H1 (cell line): ENCODE measurements around the gene ASPG. TPM values are rescaled to one million over a fixed set of nuclear protein-coding genes. Genes with fewer than 3 reads are reported as not detected.

Source experiments
- CTCF ChIA-PET: fragments of 300-600 bp; sonication (Branson Sonifier 250); formaldehyde crosslinking; loops from one replicate; lab custom pipeline; 2021; ENCODE audit not compliant: partially characterized antibody; lab: Charles Lee
- POLR2A ChIA-PET: fragments of 300-600 bp; sonication (Branson Sonifier 250); formaldehyde crosslinking; loops from one replicate; lab custom pipeline; 2021; ENCODE audit warnings: inconsistent platforms; ENCODE audit not compliant: partially characterized antibody; lab: Charles Lee
- DNase-seq, 2 experiments: peaks; one replicate each; pipeline versions ENCODE4 v3.0.0 to v3.0.0-alpha.2; 2010 to 2022; ENCODE audit warnings: low spot score in 2 of 2, low read depth in 1 of 2, mixed read lengths in 1 of 2
- FAIRE-seq: peaks from 2 replicates; lab custom pipeline; 2011; peaks lifted over from hg19 to GRCh38; lab: Jason Lieb, UNC
- H2AFZ ChIP-seq: 2 replicates; pipeline ENCODE4 v1.8.1; 2012; ENCODE audit warnings: low read length, inconsistent platforms
- H2AK5ac ChIP-seq: 2 replicates; pipeline ENCODE4 v1.6.1; 2013; ENCODE audit warnings: low read depth, low read length
- H2BK120ac ChIP-seq: replicated peaks from 2 replicates; pipeline ENCODE3; 2013; ENCODE audit warnings: low read depth, low read length, inconsistent platforms
- H2BK12ac ChIP-seq: 2 replicates; pipeline ENCODE4 v1.6.1; 2013; ENCODE audit warnings: low read depth, low read length
- H2BK15ac ChIP-seq: 2 replicates; pipeline ENCODE4 v1.6.1; 2013; ENCODE audit warnings: low read length
- H2BK20ac ChIP-seq: 2 replicates; pipeline ENCODE4 v1.6.1; 2013; ENCODE audit warnings: low read length
- H2BK5ac ChIP-seq: 2 replicates; pipeline ENCODE4 v1.6.1; 2013; ENCODE audit warnings: low read depth, low read length
- H3K14ac ChIP-seq: 2 replicates; pipeline ENCODE4 v1.6.1; 2013; ENCODE audit warnings: inconsistent platforms; ENCODE audit not compliant: insufficient read length
- H3K18ac ChIP-seq: 2 replicates; pipeline ENCODE4 v1.6.1; 2013; ENCODE audit warnings: low read length; ENCODE audit errors: extremely low read depth
- H3K23ac ChIP-seq: 2 replicates; pipeline ENCODE4 v1.6.1; 2013; ENCODE audit warnings: inconsistent platforms; ENCODE audit not compliant: insufficient read length
- H3K23me2 ChIP-seq: 2 replicates; pipeline ENCODE4 v1.6.1; 2013; ENCODE audit warnings: low read depth, low read length
- H3K27ac ChIP-seq: 2 replicates; pipeline ENCODE4 v1.6.1; 2011; ENCODE audit warnings: low read depth, low read length, inconsistent platforms
- H3K27me3 ChIP-seq, 4 experiments: replicated peaks in 1 of 4; 1 replicate in 1 of 4; 2 replicates in 3 of 4; pipeline versions ENCODE4 v1.6.1 to v1.8.1; 2011 to 2013; ENCODE audit warnings: low read length in 3 of 4, mild to moderate bottlenecking in 3 of 4, inconsistent platforms in 2 of 4, mixed read lengths in 2 of 4, moderate library complexity in 1 of 4; ENCODE audit not compliant: control insufficient read depth in 3 of 4, insufficient read depth in 3 of 4; ENCODE audit errors: extremely low read depth in 1 of 4
- H3K36me3 ChIP-seq, 4 experiments: 2 replicates each; pipeline versions ENCODE4 v1.6.1 to v1.8.1; 2011 to 2013; ENCODE audit warnings: mild to moderate bottlenecking in 4 of 4, low read length in 3 of 4, moderate library complexity in 2 of 4, control low read depth in 1 of 4, inconsistent platforms in 1 of 4; ENCODE audit not compliant: insufficient read depth in 4 of 4, control insufficient read depth in 2 of 4
- H3K4ac ChIP-seq: replicated peaks from 2 replicates; pipeline ENCODE3; 2013; ENCODE audit warnings: low read length, low read depth, mixed read lengths, inconsistent platforms; ENCODE audit not compliant: insufficient read length
- H3K4me1 ChIP-seq, 4 experiments: replicated peaks in 1 of 4; 1 replicate in 1 of 4; 2 replicates in 3 of 4; pipeline versions ENCODE4 v1.6.1 to v1.8.1; 2011 to 2013; ENCODE audit warnings: low read length in 3 of 4, inconsistent platforms in 2 of 4, mixed read lengths in 1 of 4; ENCODE audit not compliant: insufficient read depth in 4 of 4, control insufficient read depth in 3 of 4
- H3K4me2 ChIP-seq, 2 experiments: 2 replicates each; pipeline versions ENCODE4 v1.6.1 to v1.8.1; 2011 to 2013; ENCODE audit warnings: low read depth in 2 of 2, low read length in 2 of 2, control low read depth in 1 of 2, inconsistent platforms in 1 of 2, mild to moderate bottlenecking in 1 of 2; ENCODE audit not compliant: insufficient read depth in 1 of 2
- H3K4me3 ChIP-seq, 4 experiments: fragments of 200-600, 300-600 bp in 1 of 4; sonication (generic), shearing (Covaris generic), sonication (Bioruptor Twin) in 1 of 4; 2 replicates each; pipeline versions ENCODE4 v1.5.1 to v1.8.1; 2011 to 2016; ENCODE audit warnings: low read length in 4 of 4, low read depth in 3 of 4, control low read depth in 2 of 4, inconsistent platforms in 2 of 4, mild to moderate bottlenecking in 2 of 4, mixed read lengths in 1 of 4, moderate library complexity in 1 of 4; ENCODE audit not compliant: insufficient read depth in 2 of 4; ENCODE audit errors: extremely low read depth in 1 of 4
- H3K56ac ChIP-seq: replicated peaks from 2 replicates; pipeline ENCODE3; 2013; ENCODE audit warnings: low read depth, mild to moderate bottlenecking, mixed read lengths, low read length, inconsistent platforms; ENCODE audit not compliant: insufficient read length
- H3K79me1 ChIP-seq: 2 replicates; pipeline ENCODE4 v1.6.1; 2013; ENCODE audit warnings: low read depth, low read length, control low read depth
- H3K79me2 ChIP-seq, 2 experiments: 2 replicates each; pipeline versions ENCODE4 v1.6.1 to v1.8.1; 2012 to 2013; ENCODE audit warnings: low read length in 2 of 2, mild to moderate bottlenecking in 2 of 2, inconsistent platforms in 1 of 2; ENCODE audit not compliant: insufficient read depth in 2 of 2, control insufficient read depth in 1 of 2
- H3K9ac ChIP-seq, 4 experiments: replicated peaks in 1 of 4; 1 replicate in 1 of 4; 2 replicates in 3 of 4; pipeline versions ENCODE4 v1.6.1 to v1.8.1; 2011 to 2013; ENCODE audit warnings: low read depth in 3 of 4, low read length in 3 of 4, control low read depth in 2 of 4, mild to moderate bottlenecking in 2 of 4, moderate library complexity in 2 of 4, inconsistent platforms in 1 of 4; ENCODE audit errors: extremely low read depth in 1 of 4
- H3K9me3 ChIP-seq, 2 experiments: 2 replicates each; pipeline versions ENCODE4 v1.6.1 to v1.8.1; 2012 to 2013; ENCODE audit warnings: mild to moderate bottlenecking in 2 of 2, moderate library complexity in 2 of 2, control low read depth in 1 of 2, inconsistent platforms in 1 of 2, low read depth in 1 of 2, low read length in 1 of 2, mixed read lengths in 1 of 2; ENCODE audit not compliant: insufficient read depth in 2 of 2
- H4K20me1 ChIP-seq, 2 experiments: replicated peaks in 1 of 2; 2 replicates each; pipeline versions ENCODE3 to v1.8.1; 2011 to 2013; ENCODE audit warnings: inconsistent platforms in 2 of 2, low read length in 2 of 2, mild to moderate bottlenecking in 1 of 2; ENCODE audit not compliant: insufficient read depth in 2 of 2, control insufficient read depth in 1 of 2
- H4K5ac ChIP-seq: 2 replicates; pipeline ENCODE4 v1.6.1; 2013; ENCODE audit warnings: low read length, low read depth, mixed read lengths, inconsistent platforms; ENCODE audit not compliant: insufficient read length
- H4K8ac ChIP-seq: 2 replicates; pipeline ENCODE4 v1.8.0; 2013; ENCODE audit warnings: mild to moderate bottlenecking, moderate library complexity, low read length, inconsistent platforms; ENCODE audit not compliant: insufficient read depth; ENCODE audit errors: extremely low read depth
- H4K91ac ChIP-seq: replicated peaks from 2 replicates; pipeline ENCODE3; 2013; ENCODE audit warnings: low read length, mixed read lengths, inconsistent platforms; ENCODE audit not compliant: insufficient read length
- CBX5 ChIP-seq: fragments of 300-800, 300-1000 bp; sonication (generic); IDR thresholded peaks from 2 replicates; pipeline ENCODE4 v1.7.1; 2016; ENCODE audit warnings: antibody characterized with exemption, low read length, low read depth
- HDAC6 ChIP-seq: IDR thresholded peaks from one replicate; pipeline ENCODE4 v1.7.1; 2012; ENCODE audit warnings: low read depth, mild to moderate bottlenecking, inconsistent platforms, low read length, moderate library complexity
- JUND ChIP-seq: IDR thresholded peaks from 2 replicates; pipeline ENCODE4 v1.6.1; 2011; ENCODE audit warnings: mild to moderate bottlenecking, improper control_type of control experiment, low read length
- RBBP5 ChIP-seq: IDR thresholded peaks from 2 replicates; pipeline ENCODE4 v1.7.1; 2012; ENCODE audit warnings: low read depth, mild to moderate bottlenecking, inconsistent platforms, low read length, moderate library complexity, borderline replicate concordance
- RNF2 ChIP-seq: fragments of 200-900, 300-1000 bp; sonication (generic); IDR thresholded peaks from 2 replicates; pipeline ENCODE4 v1.7.1; 2016; ENCODE audit warnings: borderline replicate concordance, low read depth, mild to moderate bottlenecking, antibody characterized with exemption, low read length; ENCODE audit not compliant: poor library complexity, severe bottlenecking; ENCODE audit errors: missing control alignments
- WGBS, 2 experiments: shearing (Covaris generic) in 1 of 2; methylation state at CpG; one replicate each; pipeline versions ENCODE4 v1.1.6 to v1.1.7; 2013 to 2015; ENCODE audit warnings: low lambda C conversion rate in 2 of 2, mixed read lengths in 2 of 2, inconsistent platforms in 1 of 2, low coverage in 1 of 2, missing lambda C conversion rate in 1 of 2; ENCODE audit not compliant: insufficient replicate concordance in 2 of 2, insufficient coverage in 1 of 2, insufficient read length in 1 of 2; ENCODE audit errors: extremely low coverage in 1 of 2, missing lambda C conversion rate in 1 of 2; 5-methylcytosine and 5-hydroxymethylcytosine counted together
- polyA plus RNA-seq, 7 experiments: library from polyadenylated mRNA; depleted of rRNA in 3 of 7; stranded (reverse) in 5 of 7; unstranded in 2 of 7; fragments of >200 nt in 5 of 7; fragments of 200-250 nt in 2 of 7; gene quantifications; 1 replicate in 5 of 7; 2 replicates in 1 of 7; 4 replicates in 1 of 7; pipeline versions ENCODE4 v1.2.1 to v1.2.3, GENCODE V29; 2011 to 2013; ENCODE audit warnings: missing spikeins in 2 of 7, mixed read lengths in 2 of 7
- total RNA-seq: library from RNA; stranded (reverse); fragmentation: NEBNext Ultra II Directional; extraction: Animal tissue kit (Norgen Biotek cat#: 25700); gene quantifications from 2 replicates; pipeline ENCODE4 v1.2.1, GENCODE V29; 2021

ASPG gene
- total and polyA plus RNA-seq, 2 of the 8 experiments (the other 6 are each of a cell fraction or from before 2014, with no cell fraction given): 0.34 to 0.59 TPM

- 88% methylated on average over 16 of the region's 18 CpGs; no CpG with 5 or more reads in 1 of the 2 experiments for WGBS, 2 experiments
- H4K20me1 ChIP-seq: peaks cover 0 to under 1% of the 10 kb centered on the region in 2 experiments
- DNase-seq (peak in 1 of 2 experiments; percentile 37), FAIRE-seq (no peak)
- H3K23ac ChIP-seq: no peak overlapping the region
- no peak overlapping the region for H2BK120ac ChIP-seq
- H2BK5ac ChIP-seq: no peak overlapping the region
- no peak overlapping the region for H3K14ac ChIP-seq
- no peaks in the 10 kb centered on the region for H3K27me3 ChIP-seq
- no peak overlapping the region for H3K4me2 ChIP-seq
- no peaks in the 10 kb centered on the region for H3K36me3 ChIP-seq
- H4K5ac ChIP-seq: no peak overlapping the region
- H2BK20ac ChIP-seq: no peak overlapping the region
- H3K79me2 ChIP-seq: no peaks in the 10 kb centered on the region
- ChIA-PET CTCF (interaction anchor here (0.6 to 2.5 kb wide), 4 partner anchors 9 to 188 kb away, joined by 3 to 16 read pairs (median 3); no protein-coding TSS in a partner anchor), POLR2A (interaction anchor here (1.2 kb wide), 1 partner anchor 38 kb away, joined by 4 read pairs; no protein-coding TSS in a partner anchor)
- H2AK5ac ChIP-seq: no peak overlapping the region
- H3K9me3 ChIP-seq: no peaks in the 10 kb centered on the region
- no peak overlapping the region for H2AFZ ChIP-seq
- H4K8ac ChIP-seq: no peak overlapping the region
- H3K56ac ChIP-seq: no peak overlapping the region
- H3K4me1 ChIP-seq: peaks cover 0 to 14% (median under 1%) of the 10 kb centered on the region in 4 experiments; a peak in 5 of 7 replicates
- TF ChIP-seq JUND (no peak), RBBP5 (no peak), CBX5 (no peak), HDAC6 (no peak), RNF2 (no peak)
- H3K23me2 ChIP-seq: no peaks in the 10 kb centered on the region
- no peak overlapping the region for H3K4me3 ChIP-seq
- no peak overlapping the region for H3K18ac ChIP-seq
- H2BK12ac ChIP-seq: no peak overlapping the region
- no peak overlapping the region for H3K9ac ChIP-seq
- H3K27ac ChIP-seq: no peak overlapping the region
- H4K91ac ChIP-seq: no peak overlapping the region
- no peak overlapping the region for H2BK15ac ChIP-seq
- H3K4ac ChIP-seq: no peak overlapping the region
- no peaks in the 10 kb centered on the region for H3K79me1 ChIP-seq
These were observed 20.4 kb downstream of the ASPG start for GRCh38 chr14:104105822-104106470.
